K562 (cell line): ENCODE results near the gene AIG1. TPM values are rescaled to one million over a fixed set of nuclear protein-coding genes. Genes with fewer than 3 reads are reported as not detected.

ENCODE experiments used
- ADNP ChIP-seq: fragments of 200-800 bp; sonication (Bioruptor generic); IDR thresholded peaks from 2 replicates; pipeline ENCODE4 v1.6.1; 2016; ENCODE audit warnings: missing genetic modification characterization, missing compliant biosample characterization
- BCLAF1 ChIP-seq, 2 experiments: fragments of 450-650 bp in 1 of 2; IDR thresholded peaks; 2 replicates each; pipeline ENCODE4 v1.6.1; 2011 to 2017; ENCODE audit warnings: low read depth in 2 of 2, antibody characterized with exemption in 1 of 2, borderline replicate concordance in 1 of 2, low read length in 1 of 2, mild to moderate bottlenecking in 1 of 2, mixed read lengths in 1 of 2; ENCODE audit not compliant: control insufficient read depth in 1 of 2
- CBX5 ChIP-seq: IDR thresholded peaks from 2 replicates; pipeline ENCODE4 v1.6.1; 2014; ENCODE audit warnings: low read depth, borderline replicate concordance
- HDAC1 ChIP-seq, 2 experiments: fragments of 450-650 bp; IDR thresholded peaks; 2 replicates each; pipeline ENCODE4 v1.6.1; 2016 to 2017; ENCODE audit warnings: inconsistent platforms in 1 of 2, mild to moderate bottlenecking in 1 of 2, moderate library complexity in 1 of 2
- MTA1 ChIP-seq: fragments of 450-650 bp; IDR thresholded peaks from 2 replicates; pipeline ENCODE4 v1.6.1; 2017; ENCODE audit warnings: borderline replicate concordance
- MTA3 ChIP-seq: fragments of 450-650 bp; formaldehyde crosslinking; IDR thresholded peaks from 2 replicates; pipeline ENCODE4 v1.6.1; 2017; ENCODE audit warnings: mild to moderate bottlenecking, borderline replicate concordance
- NR3C1 ChIP-seq: sonication (generic); formaldehyde crosslinking; IDR thresholded peaks from 2 replicates; pipeline ENCODE4 v1.8.1; 2022; ENCODE audit warnings: missing genetic modification reagents
- RFX1 ChIP-seq: fragments of 450-650 bp; IDR thresholded peaks from 2 replicates; pipeline ENCODE4 v1.6.1; 2016; ENCODE audit warnings: mild to moderate bottlenecking, moderate library complexity
- SIX5 ChIP-seq, 2 experiments: IDR thresholded peaks; 2 replicates each; pipeline ENCODE4 v1.6.1; 2011; ENCODE audit warnings: low read length in 2 of 2, borderline replicate concordance in 1 of 2, low read depth in 1 of 2, mild to moderate bottlenecking in 1 of 2, moderate library complexity in 1 of 2; ENCODE audit not compliant: insufficient read depth in 1 of 2
- SRSF7 ChIP-seq: fragments of 200-400 bp; formaldehyde crosslinking; optimal IDR thresholded peaks from 2 replicates; pipeline ENCODE3; 2017; ENCODE audit warnings: mild to moderate bottlenecking, low read depth, low read length
- ZNF436 ChIP-seq: fragments of 250-450, 450-650 bp; sonication (Bioruptor Pico); formaldehyde crosslinking; IDR thresholded peaks from 2 replicates; pipeline ENCODE4 v1.7.0; 2020; ENCODE audit warnings: mild to moderate bottlenecking
- polyA plus RNA-seq, 8 experiments: library from polyadenylated mRNA; depleted of rRNA in 4 of 8; stranded (reverse) in 5 of 8; unstranded in 3 of 8; fragments of >200 nt; fragmentation: Nextera tagmentation in 2 of 8; fragmentation: Illumina TruSeq in 1 of 8; extraction: Ambion mirVana in 2 of 8; extraction: Trizol in 1 of 8; gene quantifications; 2 replicates each; pipeline versions ENCODE4 v1.2.1 to v1.2.3, GENCODE V29; 2011 to 2014; ENCODE audit warnings: inconsistent platforms in 1 of 8, missing spikeins in 1 of 8
- total RNA-seq, 7 experiments: library from RNA; depleted of rRNA in 6 of 7; stranded (reverse); fragments of >200 nt in 6 of 7; fragmentation: Illumina TruSeq in 2 of 7; extraction: Trizol in 2 of 7; gene quantifications; 2 replicates each; pipeline versions ENCODE4 v1.2.1 to v1.2.3, GENCODE V29; 2011 to 2021; ENCODE audit warnings: low replicate concordance in 1 of 7

Gene AIG1
- total and polyA plus RNA-seq, 9 of the 15 experiments (the other 6 are each of a cell fraction or from before 2014, with no cell fraction given): 74.8 to 333 (median 127) TPM

- TF ChIP-seq BCLAF1 (IDR thresholded peaks at IDR 0.05; ENCODE audit: borderline replicate concordance in 1 of 2, control insufficient read depth in 1 of 2, low read depth in 2 of 2, low read length in 1 of 2) (no peak), ADNP (tag) (no peak), MTA1 (no peak), NR3C1 (CRISPR knock-in tag) (no peak), MTA3 (no peak), SIX5 (IDR thresholded peaks at IDR 0.05; ENCODE audit: borderline replicate concordance in 1 of 2, insufficient read depth in 1 of 2, low read depth in 1 of 2, low read length in 2 of 2) (no peak), ZNF436 (CRISPR knock-in tag) (no peak), RFX1 (no peak), CBX5 (no peak), SRSF7 (no peak), HDAC1 (IDR thresholded peaks at IDR 0.05) (no peak)
- TF ChIP-seq, all 486 proteins: peak for 0
Observed at GRCh38 chr6:143180826-143181225, 120.1 kb downstream of the AIG1 start (continued).
